C4-2B (cell line): ENCODE measurements around the gene TCEAL8.
"Not testable (repeated sequence)": the region's sequence is repeated elsewhere in the genome, so short reads cannot be mapped to it uniquely, and the experiment has no call there.

Experiments
- H3K27ac ChIP-seq: fragments of 450-650 bp; 2 replicates; pipeline ENCODE4 v1.5.1; 2017
- CTCF ChIP-seq: fragments of 450-650 bp; conservative IDR thresholded peaks from 2 replicates; pipeline ENCODE4 v1.5.1; 2017; ENCODE audit warnings: mild to moderate bottlenecking
- ZFX ChIP-seq: fragments of 450-650 bp; IDR thresholded peaks from 2 replicates; pipeline ENCODE4 v1.6.1; 2017

TCEAL8 gene

GRCh38 chrX:103240155-103240554 is 14.8 kb downstream of the TCEAL8 start:
- TF ChIP-seq ZFX, result no peak
- TF ChIP-seq CTCF, result no peak
- H3K27ac ChIP-seq, result no peak overlapping the region

- peak overlapping the region; percentile 15; the same call in 1 of the 2 replicates for H3K27ac ChIP-seq
- no peak for TF ChIP-seq CTCF
- no peak for TF ChIP-seq ZFX
Observed at GRCh38 chrX:103236296-103236695, 18.7 kb downstream of the TCEAL8 start.

GRCh38 chrX:103235608-103236007 is 19.3 kb downstream of the TCEAL8 start:
- not testable (repeated sequence) for H3K27ac ChIP-seq

GRCh38 chrX:103234869-103235268 is 20.1 kb downstream of the TCEAL8 start:
- TF ChIP-seq ZFX, result no peak
- TF ChIP-seq CTCF, result no peak
- H3K27ac ChIP-seq, result no peak overlapping the region

GRCh38 chrX:103233263-103233662 is 21.7 kb downstream of the TCEAL8 start:
- TF ChIP-seq CTCF (no peak), ZFX (no peak)
- H3K27ac ChIP-seq, result no peak overlapping the region

GRCh38 chrX:103225918-103226317 is 29.0 kb downstream of the TCEAL8 start:
- H3K27ac ChIP-seq, result not testable (repeated sequence)

GRCh38 chrX:103220511-103221323 is 34.2 kb downstream of the TCEAL8 start:
- no peak overlapping the region for H3K27ac ChIP-seq
- TF ChIP-seq CTCF (no peak), ZFX (no peak)

- TF ChIP-seq CTCF (no peak), ZFX (no peak)
- H3K27ac ChIP-seq, result peak overlapping the region; percentile 63
Observed at GRCh38 chrX:103215425-103215991, 39.4 kb downstream of the TCEAL8 start.
